ENCODE results near the gene NKD2. TPM values are rescaled to one million over a fixed set of nuclear protein-coding genes. Genes with fewer than 3 reads are reported as not detected.

NKD2 gene
- total and polyA plus RNA-seq, 8 donors: 1.8 to 13.6 (median 7.9) TPM; not detected in 2

- intact Hi-C loops (cut with DNase I; ENCODE audit: low total_unique reads): no loop called here
- H3K36me3 ChIP-seq: peaks cover 78 to 99% (median 93%) of the 10 kb centered on the region in 4 donors
- no peaks in the 10 kb centered on the region for H3K27me3 ChIP-seq
- H3K27ac ChIP-seq: no peak overlapping the region
- peaks cover 0 to 27% (median 21%) of the 10 kb centered on the region in 4 donors for H3K4me1 ChIP-seq
- H3K4me3 ChIP-seq: no peak overlapping the region
- no peaks in the 10 kb centered on the region for H3K9me3 ChIP-seq
- WGBS, 5 donors: 96 to 98% (median 98%) methylated on average over 25 to 26 of the region's 26 CpGs
- no peak for DNase-seq
- TF ChIP-seq POLR2A (IDR thresholded peaks at IDR 0.05) (no peak), EP300 (IDR thresholded peaks at IDR 0.05) (no peak), POLR2AphosphoS5 (IDR thresholded peaks at IDR 0.05) (no peak), CTCF (IDR thresholded peaks at IDR 0.05) (no peak)
Observed at GRCh38 chr5:1088031-1088430, 79.4 kb downstream of the NKD2 start.

Small RNA genes within 50 kb of the gene (small RNA-seq; reads per million reads assigned to genes)
- gene MIR4635: 0 to 0.14 (median 0) reads per million in 4 donors

Other genes with a start within 250 kb of the NKD2 start
- 10 to 100 TPM in 3 of 5 donors, 1 to 10 TPM in 2; 1.8 to 42.4 (median 11.7) TPM for gene ZDHHC11B, start 224.1 kb upstream of the NKD2 start, total RNA-seq
- 10 to 100 TPM in 1 of 3 donors, 1 to 10 TPM in 1, under 1 TPM in 1; 0.93 to 11.5 (median 1.2) TPM for gene ZDHHC11B, start 224.1 kb upstream of the NKD2 start, polyA plus RNA-seq
- gene ZDHHC11, start 157.8 kb upstream of the NKD2 start, total RNA-seq: 10 to 100 TPM in 3 of 5 donors, 1 to 10 TPM in 2; 1.8 to 35.2 (median 18.9) TPM
- gene ZDHHC11, start 157.8 kb upstream of the NKD2 start, polyA plus RNA-seq: 10 to 100 TPM in 1 of 3 donors, 1 to 10 TPM in 2; 1.6 to 13.9 (median 2.4) TPM
- gene BRD9, start 116.0 kb upstream of the NKD2 start, total RNA-seq: 100 to 1,000 TPM in 2 of 5 donors, 10 to 100 TPM in 3; 34.1 to 152 (median 48.7) TPM
- 10 to 100 TPM; 16.2 to 32.1 (median 25.8) TPM for gene BRD9, start 116.0 kb upstream of the NKD2 start, polyA plus RNA-seq
- 10 to 100 TPM in 1 of 5 donors, 1 to 10 TPM in 2, under 1 TPM in 1, not detected in 1; 0.58 to 10.4 (median 4.1) TPM for gene TRIP13, start 115.9 kb upstream of the NKD2 start, total RNA-seq
- 1 to 10 TPM; 1.1 to 4.8 (median 3.5) TPM for gene TRIP13, start 115.9 kb upstream of the NKD2 start, polyA plus RNA-seq
- 100 to 1,000 TPM in 3 of 5 donors, 10 to 100 TPM in 2; 23.9 to 346 (median 126) TPM for gene SLC12A7, start 103.3 kb downstream of the NKD2 start, total RNA-seq
- gene SLC12A7, start 103.3 kb downstream of the NKD2 start, polyA plus RNA-seq: 10 to 100 TPM in 2 of 3 donors, 1 to 10 TPM in 1; 4.7 to 12.4 (median 10.3) TPM
- 1 to 10 TPM in 1 of 5 donors, under 1 TPM in 2, not detected in 2; 0.43 to 5.5 (median 0.89) TPM for gene SLC6A19, start 192.8 kb downstream of the NKD2 start, total RNA-seq
- under 1 TPM in 2 of 3 donors, not detected in 1; 0.13 to 0.19 TPM for gene SLC6A19, start 192.8 kb downstream of the NKD2 start, polyA plus RNA-seq
- gene SLC6A18, start 216.6 kb downstream of the NKD2 start, total RNA-seq: not detected
- not detected for gene SLC6A18, start 216.6 kb downstream of the NKD2 start, polyA plus RNA-seq